ENCODE data around the gene MN1. TPM values are rescaled to one million over a fixed set of nuclear protein-coding genes. Genes with fewer than 3 reads are reported as not detected.

MN1 gene
- total and polyA plus RNA-seq, 7 donors = under 0.01 to 21.3 (median 6.4) TPM

GRCh38 chr22:27723158-27723557, 78.4 kb downstream of the MN1 start:
- TF ChIP-seq POLR2AphosphoS5 (IDR thresholded peaks at IDR 0.05) (no peak), EP300 (IDR thresholded peaks at IDR 0.05) (no peak), POLR2A (IDR thresholded peaks at IDR 0.05) (no peak), CTCF (IDR thresholded peaks at IDR 0.05) (no peak)
- intact Hi-C loops (cut with DNase I) = no loop called here
- no peak overlapping the region for H3K27ac ChIP-seq
- no peaks in the 10 kb centered on the region for H3K9me3 ChIP-seq
- no peaks in the 10 kb centered on the region for H3K27me3 ChIP-seq
- H3K4me3 ChIP-seq = no peak overlapping the region
- no peak for DNase-seq
- H3K4me1 ChIP-seq = peaks cover 0 to 13% (median 9%) of the 10 kb centered on the region in 4 donors
- 25 to 31% methylated on average over 1 of the region's 1 CpG for WGBS, 2 donors
- no peaks in the 10 kb centered on the region for H3K36me3 ChIP-seq

GRCh38 chr22:27720860-27721259, 80.7 kb downstream of the MN1 start:
- Histone ChIP-seq H3K4me1 (peaks cover 0 to 18% (median 11%) of the 10 kb centered on the region in 4 donors), H3K27ac (no peak overlapping the region), H3K4me3 (no peak overlapping the region), H3K27me3 (no peaks in the 10 kb centered on the region), H3K9me3 (peaks cover 0 to 1% (median 0%) of the 10 kb centered on the region in 4 donors), H3K36me3 (no peaks in the 10 kb centered on the region)
- no peak for DNase-seq
- WGBS, 2 donors = 74 to 78% methylated on average over 5 of the region's 5 CpGs
- intact Hi-C loops (cut with DNase I) = no loop called here
- no peak for TF ChIP-seq POLR2A (IDR thresholded peaks at IDR 0.05)
- TF ChIP-seq POLR2AphosphoS5 (IDR thresholded peaks at IDR 0.05) = no peak
- no peak for TF ChIP-seq EP300 (IDR thresholded peaks at IDR 0.05)
- TF ChIP-seq CTCF (IDR thresholded peaks at IDR 0.05) = no peak

- Histone ChIP-seq H3K27ac (peak overlapping the region in 1 of 4 donors; percentile 55), H3K4me3 (no peak overlapping the region), H3K9me3 (peaks cover 0 to 1% (median 0%) of the 10 kb centered on the region in 4 donors), H3K27me3 (peaks cover 0 to 5% (median 0%) of the 10 kb centered on the region in 3 donors), H3K4me1 (peaks cover 0 to 18% (median 11%) of the 10 kb centered on the region in 4 donors), H3K36me3 (no peaks in the 10 kb centered on the region)
- no peak for TF ChIP-seq CTCF (IDR thresholded peaks at IDR 0.05)
- TF ChIP-seq POLR2A (IDR thresholded peaks at IDR 0.05) = no peak
- intact Hi-C loops (cut with DNase I) = no loop called here
- 36 to 63% methylated on average over 8 of the region's 8 CpGs for WGBS, 2 donors
- no peak for DNase-seq
Observed at GRCh38 chr22:27719535-27720227, 81.9 kb downstream of the MN1 start.

GRCh38 chr22:27719036-27719347, 82.6 kb downstream of the MN1 start:
- no peak for DNase-seq
- Histone ChIP-seq H3K27ac (peak overlapping the region in 2 of 4 donors; percentile 54 to 55), H3K9me3 (peaks cover 0 to 1% (median 0%) of the 10 kb centered on the region in 4 donors), H3K27me3 (peaks cover 0 to 5% (median 0%) of the 10 kb centered on the region in 3 donors), H3K4me3 (no peak overlapping the region), H3K4me1 (peaks cover 0 to 18% (median 11%) of the 10 kb centered on the region in 4 donors), H3K36me3 (no peaks in the 10 kb centered on the region)
- 69 to 84% methylated on average over 3 of the region's 3 CpGs for WGBS, 2 donors
- TF ChIP-seq POLR2AphosphoS5 (IDR thresholded peaks at IDR 0.05) (no peak), EP300 (IDR thresholded peaks at IDR 0.05) (no peak), CTCF (IDR thresholded peaks at IDR 0.05) (no peak), POLR2A (IDR thresholded peaks at IDR 0.05) (no peak)
- intact Hi-C loops (cut with DNase I) = no loop called here

Data from sigmoid colon (tissue), 7 donors.